CD4-positive, alpha-beta T cell treated with Interleukin-15 for 4 hours (primary cell): ENCODE measurements around the gene S1PR1.

Experiments used
- DNase-seq: peaks from one replicate; pipeline ENCODE4 v3.0.0-alpha.2; 2020; ENCODE audit warnings: low spot score

Gene S1PR1

GRCh38 chr1:101245246-101245927, 8.6 kb downstream of the S1PR1 start:
- DNase-seq: no peak

GRCh38 chr1:101247404-101248287, 10.8 kb downstream of the S1PR1 start:
- DNase-seq: no peak

GRCh38 chr1:101250222-101250621, 13.4 kb downstream of the S1PR1 start:
- DNase-seq: no peak

GRCh38 chr1:101250656-101251272, 13.9 kb downstream of the S1PR1 start:
- no peak for DNase-seq

- DNase-seq: no peak
Observed at GRCh38 chr1:101251504-101251903, 14.7 kb downstream of the S1PR1 start.

GRCh38 chr1:101253976-101254674, 17.3 kb downstream of the S1PR1 start:
- DNase-seq: no peak

GRCh38 chr1:101257500-101258325, 20.9 kb downstream of the S1PR1 start:
- DNase-seq: no peak

- DNase-seq: peak; percentile 66
Observed at GRCh38 chr1:101259744-101260148, 22.9 kb downstream of the S1PR1 start.

GRCh38 chr1:101260556-101261350, 23.9 kb downstream of the S1PR1 start:
- DNase-seq: no peak

GRCh38 chr1:101261623-101262022, 24.8 kb downstream of the S1PR1 start:
- DNase-seq: no peak

- no peak for DNase-seq
Observed at GRCh38 chr1:101262060-101262459, 25.2 kb downstream of the S1PR1 start.

- DNase-seq: peak; percentile 37
Observed at GRCh38 chr1:101262630-101263348, 26.0 kb downstream of the S1PR1 start.

GRCh38 chr1:101264697-101265096, 27.9 kb downstream of the S1PR1 start:
- peak; percentile 55 for DNase-seq

- no peak for DNase-seq
Observed at GRCh38 chr1:101265684-101266083, 28.9 kb downstream of the S1PR1 start.

- no peak for DNase-seq
Observed at GRCh38 chr1:101267082-101267481, 30.3 kb downstream of the S1PR1 start.

- DNase-seq: no peak
Observed at GRCh38 chr1:101268893-101269292, 32.1 kb downstream of the S1PR1 start.

GRCh38 chr1:101275672-101276071, 38.9 kb downstream of the S1PR1 start:
- no peak for DNase-seq

- no peak for DNase-seq
Observed at GRCh38 chr1:101276818-101277217, 40.0 kb downstream of the S1PR1 start.

GRCh38 chr1:101278238-101278637, 41.4 kb downstream of the S1PR1 start:
- DNase-seq: no peak

- DNase-seq: peak; percentile 62
Observed at GRCh38 chr1:101278845-101279244, 42.0 kb downstream of the S1PR1 start.
